Activated naive CD4-positive, alpha-beta T cell treated with anti-CD3 and anti-CD28 coated beads, Interleukin-2, amount 10 ng/mL, durations not matched to agents 5 hours and 36 hours (primary cell): ENCODE results near the gene BANF1. TPM values are rescaled to one million over a fixed set of nuclear protein-coding genes. Genes with fewer than 3 reads are reported as not detected.

ENCODE experiments used
- total RNA-seq, 2 experiments: library from RNA; stranded (reverse); gene quantifications; one replicate each; pipeline ENCODE4 v1.2.3, GENCODE V29; 2021

BANF1 gene
- total RNA-seq = 100 to 1,000 TPM; 186 to 197 TPM

GRCh38 chr11:66001942-66002647 is at the start of gene BANF1, which contains the start of gene EIF1AD:
TSS of gene BANF1 (plus strand) at chr11:66002503. CDS start at chr11:66003251, 748 bp downstream.
TSS of gene EIF1AD (minus strand) at chr11:66002157. CDS start at chr11:66000389, 1,768 bp downstream.

GRCh38 chr11:65961267-65962140 is 40.8 kb upstream of the BANF1 start, which contains the start of gene SART1:
TSS of gene SART1 (plus strand) at chr11:65961734. CDS start at chr11:65961781, 47 bp downstream.

GRCh38 chr11:66011785-66012303 is 9.5 kb downstream of the BANF1 start, which contains the start of gene CST6:
TSS of gene CST6 (plus strand) at chr11:66012008. CDS start at chr11:66012045, 37 bp downstream.

DNA sequence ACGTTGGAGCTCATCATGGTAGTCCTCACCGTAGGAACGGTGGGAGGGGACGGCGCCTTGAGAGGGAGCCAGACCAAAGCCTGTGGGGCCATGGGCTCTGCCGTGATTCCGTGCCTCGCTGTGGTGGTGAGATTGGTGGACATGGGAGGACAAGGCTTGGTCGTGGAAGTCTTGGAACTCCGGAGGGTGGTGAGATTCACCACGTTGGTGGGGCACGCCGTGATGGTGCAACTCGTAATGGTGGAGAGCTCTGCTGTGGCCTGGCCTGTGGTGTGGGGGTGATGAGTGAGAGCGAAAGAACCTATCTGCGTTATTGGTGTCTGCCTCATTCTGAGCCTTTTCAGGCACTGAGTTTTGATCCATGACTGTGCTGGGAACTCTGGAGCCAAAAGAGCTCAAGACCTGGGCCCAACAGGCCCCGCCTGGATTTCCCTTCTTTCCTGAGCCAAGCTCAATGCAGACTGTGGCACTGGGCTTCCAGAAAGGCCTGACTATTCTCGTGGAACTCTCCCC is 23.8 kb downstream of the BANF1 start, which contains the start of gene CATSPER1:
TSS of gene CATSPER1 (minus strand) at position 463 of the 513 bp plus-strand sequence. CDS start at position 363, 100 bp downstream.

DNA sequence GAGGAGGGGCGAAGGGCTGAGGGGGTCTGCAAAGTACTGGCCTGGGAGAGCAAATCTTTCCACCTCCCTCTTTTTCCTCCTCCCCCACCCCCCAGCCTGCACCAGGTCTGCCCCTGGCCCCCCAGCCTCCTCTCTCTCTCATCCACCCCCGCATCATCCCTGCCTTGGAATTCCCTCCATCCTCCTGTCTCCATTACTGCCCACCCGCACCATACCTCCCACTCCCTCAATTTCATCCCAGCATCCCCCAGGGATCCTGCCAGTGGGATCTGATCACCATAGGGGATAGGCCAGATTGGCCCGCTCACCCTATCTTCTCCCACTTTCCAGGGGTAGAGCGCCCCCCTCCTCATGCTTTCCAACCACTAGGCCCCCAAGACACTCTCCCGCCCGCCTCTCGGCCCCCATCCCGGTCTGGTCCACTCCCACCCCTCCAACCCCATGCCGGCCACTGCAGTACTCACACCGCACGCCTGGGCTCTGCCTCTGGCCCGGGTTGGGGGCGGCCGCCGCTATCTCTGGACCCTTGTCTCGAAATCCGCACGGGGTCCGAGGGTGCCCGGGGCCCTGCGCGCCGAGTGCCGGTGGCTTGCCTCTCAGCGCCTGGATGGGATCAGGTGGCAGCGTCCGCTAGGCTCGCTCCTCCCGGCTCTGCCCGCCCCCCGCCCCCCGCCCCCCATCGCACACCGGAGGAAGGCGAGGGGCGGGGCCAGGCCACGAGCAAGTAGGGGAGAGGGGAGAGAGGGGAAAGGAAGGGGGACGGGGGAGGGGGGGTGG is 46.4 kb downstream of the BANF1 start, which contains the start of gene GAL3ST3:
TSS of gene GAL3ST3 (minus strand) at position 615 of the 777 bp plus-strand sequence. CDS start 3,746 bp downstream, outside the sequence.

GRCh38 chr11:66051766-66052663 is 49.7 kb downstream of the BANF1 start, which contains the start of gene SF3B2:
TSS of gene SF3B2 (plus strand) at chr11:66052364. CDS start at chr11:66052385, 21 bp downstream.

Other genes with a start within 250 kb of the BANF1 start
- 10 to 100 TPM; 27.3 to 28.2 TPM for gene AP5B1, start 221.5 kb upstream of the BANF1 start, total RNA-seq
- under 1 TPM; 0.48 to 0.55 TPM for gene OVOL1, start 215.4 kb upstream of the BANF1 start, total RNA-seq
- 1 to 10 TPM; 1.5 to 2.2 TPM for gene SNX32, start 168.5 kb upstream of the BANF1 start, total RNA-seq
- gene CFL1, start 144.3 kb upstream of the BANF1 start, total RNA-seq = 1,000 to 10,000 TPM; 1,544 to 1,547 TPM
- gene MUS81, start 142.1 kb upstream of the BANF1 start, total RNA-seq = 10 to 100 TPM; 78.8 to 92.6 TPM
- gene EFEMP2, start 129.7 kb upstream of the BANF1 start, total RNA-seq = 10 to 100 TPM; 10.5 to 12.1 TPM
- 10 to 100 TPM; 47.0 to 47.2 TPM for gene CTSW, start 122.7 kb upstream of the BANF1 start, total RNA-seq
- gene FIBP, start 114.0 kb upstream of the BANF1 start, total RNA-seq = 10 to 100 TPM; 63.8 to 64.3 TPM
- 10 to 100 TPM; 44.8 to 46.0 TPM for gene CCDC85B, start 111.8 kb upstream of the BANF1 start, total RNA-seq
- 1 to 10 TPM; 1.8 to 2.0 TPM for gene FOSL1, start 102.1 kb upstream of the BANF1 start, total RNA-seq
- gene C11orf68, start 83.4 kb upstream of the BANF1 start, total RNA-seq = 10 to 100 TPM; 34.5 to 34.6 TPM
- gene DRAP1, start 83.1 kb upstream of the BANF1 start, total RNA-seq = 100 to 1,000 TPM; 165 to 171 TPM
- not detected for gene TSGA10IP, start 57.0 kb upstream of the BANF1 start, total RNA-seq
- gene SART1, start 40.8 kb upstream of the BANF1 start, total RNA-seq = 10 to 100 TPM; 68.4 to 73.2 TPM
- gene EIF1AD, start 346 bp upstream of the BANF1 start, total RNA-seq = 10 to 100 TPM; 37.8 to 41.8 TPM
- not detected for gene CST6, start 9.5 kb downstream of the BANF1 start, total RNA-seq
- gene CATSPER1, start 24.0 kb downstream of the BANF1 start, total RNA-seq = not detected
- not detected for gene GAL3ST3, start 46.7 kb downstream of the BANF1 start, total RNA-seq
- gene SF3B2, start 49.9 kb downstream of the BANF1 start, total RNA-seq = 100 to 1,000 TPM; 202 to 203 TPM
- 100 to 1,000 TPM; 109 to 119 TPM for gene PACS1, start 67.8 kb downstream of the BANF1 start, total RNA-seq